ENCODE measurements around the gene OSBPL3.

DNA sequence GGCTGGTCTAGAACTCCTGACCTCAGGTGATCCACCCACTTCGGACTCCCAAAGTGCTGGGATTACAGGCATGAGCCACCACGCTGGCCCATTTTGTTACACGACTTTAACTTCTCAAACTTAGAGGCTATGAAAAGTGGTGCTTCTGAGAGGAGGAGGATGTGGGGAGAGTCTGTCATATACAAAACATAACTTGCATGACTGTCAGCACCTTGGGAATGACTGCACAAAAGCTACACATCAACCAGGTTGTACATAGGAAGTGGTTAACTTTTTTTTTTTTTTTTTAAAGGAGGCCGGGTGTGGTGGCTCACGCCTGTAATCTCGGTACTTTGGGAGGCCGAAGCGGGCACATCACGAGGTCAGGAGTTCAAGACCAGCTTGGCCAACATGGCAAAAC, 179.3 kb downstream of the OSBPL3 start:
- TF ChIP-seq REST (IDR thresholded peaks at IDR 0.05; ENCODE audit: low read depth) (no peak), TAF1 (IDR thresholded peaks at IDR 0.05; ENCODE audit: low read depth) (no peak), EP300 (IDR thresholded peaks at IDR 0.05; ENCODE audit: borderline replicate concordance) (no peak), ZBTB7A (IDR thresholded peaks at IDR 0.05; ENCODE audit: low read depth) (no peak), EGR1 (IDR thresholded peaks at IDR 0.05) (no peak), YY1 (IDR thresholded peaks at IDR 0.05; ENCODE audit: low read depth) (no peak), TCF12 (IDR thresholded peaks at IDR 0.05; ENCODE audit: low read depth) (no peak), USF1 (IDR thresholded peaks at IDR 0.05) (no peak), RAD21 (IDR thresholded peaks at IDR 0.05; ENCODE audit: low read depth) (no peak), CREB1 (IDR thresholded peaks at IDR 0.05; ENCODE audit: low read depth) (no peak), TEAD4 (IDR thresholded peaks at IDR 0.05) (no peak)
- TF ChIP-seq, protein P1, sequence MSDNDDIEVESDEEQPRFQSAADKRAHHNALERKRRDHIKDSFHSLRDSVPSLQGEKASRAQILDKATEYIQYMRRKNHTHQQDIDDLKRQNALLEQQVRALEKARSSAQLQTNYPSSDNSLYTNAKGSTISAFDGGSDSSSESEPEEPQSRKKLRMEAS (IDR thresholded peaks at IDR 0.05) = no peak
